Measurements from ENCODE around the gene DDI1. TPM values are rescaled to one million over a fixed set of nuclear protein-coding genes. Genes with fewer than 3 reads are reported as not detected.

DDI1 gene
- total RNA-seq (2013): not detected
- polyA plus RNA-seq (not detected), polyA minus RNA-seq (not detected in 2 replicates), total RNA-seq (0 to 0.35 (median 0) reads per million in 11 experiments)

DNA sequence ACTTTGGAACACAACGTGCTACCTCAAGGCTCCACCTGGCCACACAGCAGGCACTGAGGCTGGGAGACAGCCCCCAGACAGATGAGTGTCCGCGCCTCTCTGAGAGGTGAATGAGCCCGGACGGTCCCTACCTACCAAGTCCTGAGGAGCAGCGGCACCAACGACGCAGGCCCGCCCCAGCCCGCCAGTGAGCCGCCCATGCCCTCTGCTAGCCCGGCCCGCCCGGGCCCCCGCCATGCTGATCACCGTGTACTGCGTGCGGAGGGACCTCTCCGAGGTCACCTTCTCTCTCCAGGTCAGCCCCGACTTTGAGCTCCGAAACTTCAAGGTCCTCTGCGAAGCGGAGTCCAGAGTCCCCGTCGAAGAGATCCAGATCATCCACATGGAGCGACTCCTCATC is at the start of gene DDI1:
TSS of gene DDI1 (plus strand) at position 53 of the 400 bp plus-strand sequence. CDS start at position 236, 183 bp downstream.
- no peak within 1 kb of the TSS for H2AFZ ChIP-seq (ENCODE audit: insufficient read depth, low read depth, low read length, poor library complexity, severe bottlenecking)
- H3K9me3 Mint-ChIP-seq: peaks cover 6 to 18% (median 14%) of the 10 kb centered on the region in 7 donors
- no peaks in the 10 kb centered on the region for H3K4me1 ChIP-seq (ENCODE audit: control insufficient read depth in 1 of 2, insufficient read depth in 2 of 2, low read length in 2 of 2)
- H3K36me3 Mint-ChIP-seq: no peaks in the 10 kb centered on the region
- TF ChIP-seq, protein P1, sequence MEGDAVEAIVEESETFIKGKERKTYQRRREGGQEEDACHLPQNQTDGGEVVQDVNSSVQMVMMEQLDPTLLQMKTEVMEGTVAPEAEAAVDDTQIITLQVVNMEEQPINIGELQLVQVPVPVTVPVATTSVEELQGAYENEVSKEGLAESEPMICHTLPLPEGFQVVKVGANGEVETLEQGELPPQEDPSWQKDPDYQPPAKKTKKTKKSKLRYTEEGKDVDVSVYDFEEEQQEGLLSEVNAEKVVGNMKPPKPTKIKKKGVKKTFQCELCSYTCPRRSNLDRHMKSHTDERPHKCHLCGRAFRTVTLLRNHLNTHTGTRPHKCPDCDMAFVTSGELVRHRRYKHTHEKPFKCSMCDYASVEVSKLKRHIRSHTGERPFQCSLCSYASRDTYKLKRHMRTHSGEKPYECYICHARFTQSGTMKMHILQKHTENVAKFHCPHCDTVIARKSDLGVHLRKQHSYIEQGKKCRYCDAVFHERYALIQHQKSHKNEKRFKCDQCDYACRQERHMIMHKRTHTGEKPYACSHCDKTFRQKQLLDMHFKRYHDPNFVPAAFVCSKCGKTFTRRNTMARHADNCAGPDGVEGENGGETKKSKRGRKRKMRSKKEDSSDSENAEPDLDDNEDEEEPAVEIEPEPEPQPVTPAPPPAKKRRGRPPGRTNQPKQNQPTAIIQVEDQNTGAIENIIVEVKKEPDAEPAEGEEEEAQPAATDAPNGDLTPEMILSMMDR (IDR thresholded peaks at IDR 0.05): no peak
- no peak within 1 kb of the TSS for H3K27ac Mint-ChIP-seq
- H3K9me3 ChIP-seq (replicated peaks in 1 of 2; ENCODE audit: control insufficient read depth in 1 of 2, insufficient read depth in 1 of 2, low read length in 2 of 2): peaks cover 8 to 15% of the 10 kb centered on the region in 2 donors
- H3K27ac ChIP-seq (ENCODE audit: low read depth in 1 of 2, low read length in 2 of 2): no peak within 1 kb of the TSS
- no peaks in the 10 kb centered on the region for H3K27me3 ChIP-seq (ENCODE audit: control insufficient read depth in 2 of 2, insufficient read depth in 2 of 2, low read length in 2 of 2)
- H4K20me1 ChIP-seq (ENCODE audit: insufficient read depth, low read length): no peaks in the 10 kb centered on the region
- no peak within 1 kb of the TSS for H3K4me3 ChIP-seq (replicated peaks in 1 of 3; ENCODE audit: low read depth in 2 of 3, low read length in 3 of 3)
- no peak within 1 kb of the TSS for H3K4me2 ChIP-seq (replicated peaks; ENCODE audit: extremely low read depth, low read length, poor library complexity, severe bottlenecking)
- 95% methylated on average over 26 of the region's 26 CpGs for WGBS (ENCODE audit: insufficient coverage)
- H3K9ac ChIP-seq (ENCODE audit: insufficient read depth, low read length, poor library complexity, severe bottlenecking): no peak within 1 kb of the TSS
- H3K4me1 Mint-ChIP-seq: no peaks in the 10 kb centered on the region
- H3K4me3 Mint-ChIP-seq: no peak within 1 kb of the TSS
- intact Hi-C loops (cut with micrococcal nuclease): no loop called here
- no peaks in the 10 kb centered on the region for H3K27me3 Mint-ChIP-seq (ENCODE audit: low read depth in 3 of 3)
- no peak for DNase-seq
- no peaks in the 10 kb centered on the region for H3K79me2 ChIP-seq (ENCODE audit: insufficient read depth, low read length)
- H3K36me3 ChIP-seq (replicated peaks in 1 of 2; ENCODE audit: control insufficient read depth in 1 of 2, insufficient read depth in 2 of 2, low read length in 2 of 2): no peaks in the 10 kb centered on the region

DNA sequence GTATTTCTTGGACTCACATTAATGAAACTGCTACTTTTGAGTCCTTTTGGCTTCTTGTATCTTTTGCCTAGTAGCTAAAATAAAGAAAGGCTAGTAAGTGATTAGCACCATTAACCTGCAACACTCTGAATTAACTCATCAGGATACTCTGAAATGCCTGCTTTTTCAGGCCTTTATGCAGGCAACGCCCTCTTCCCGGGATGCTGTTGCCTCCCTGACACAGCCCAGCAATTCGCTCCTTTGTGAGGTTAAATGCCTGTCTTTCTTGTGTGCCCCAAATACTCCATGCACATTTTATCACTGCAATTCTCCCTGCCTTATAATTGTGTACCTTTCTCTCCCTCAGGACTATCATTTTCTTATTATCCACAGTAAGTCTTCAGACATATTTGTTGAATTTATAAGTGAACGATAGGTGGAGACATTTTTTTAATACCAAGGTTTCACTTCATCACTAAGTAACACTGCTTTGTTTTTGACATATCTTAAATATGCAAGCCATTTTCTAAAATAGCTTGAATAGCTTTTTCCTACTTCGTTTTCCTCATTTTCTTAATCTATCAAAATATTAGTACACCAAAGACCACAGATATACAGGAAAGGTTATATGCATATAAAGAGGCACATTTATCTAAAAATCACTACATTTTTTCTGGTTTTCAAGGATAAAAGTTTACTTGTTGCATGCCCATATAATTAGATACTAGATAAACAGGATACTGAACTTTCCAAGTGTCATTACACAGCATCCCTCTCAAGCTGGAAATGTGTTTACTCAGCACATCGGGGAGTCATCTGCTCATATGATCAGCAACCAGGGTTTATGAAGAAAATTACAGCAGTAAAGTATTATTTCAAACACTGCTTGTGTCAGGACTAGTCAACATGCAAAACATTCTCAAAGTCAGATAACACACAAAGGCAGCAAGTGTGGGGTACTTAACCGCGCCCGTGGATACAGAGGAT is 48.5 kb upstream of the DDI1 start:
- no peaks in the 10 kb centered on the region for H3K36me3 Mint-ChIP-seq
- Histone ChIP-seq H3K36me3 (replicated peaks in 1 of 2; ENCODE audit: control insufficient read depth in 1 of 2, insufficient read depth in 2 of 2, low read length in 2 of 2) (no peaks in the 10 kb centered on the region), H3K4me2 (replicated peaks; ENCODE audit: extremely low read depth, low read length, poor library complexity, severe bottlenecking) (no peak overlapping the region), H4K20me1 (ENCODE audit: insufficient read depth, low read length) (no peaks in the 10 kb centered on the region), H3K79me2 (ENCODE audit: insufficient read depth, low read length) (no peaks in the 10 kb centered on the region), H3K27me3 (ENCODE audit: control insufficient read depth in 2 of 2, insufficient read depth in 2 of 2, low read length in 2 of 2) (no peaks in the 10 kb centered on the region), H3K4me1 (ENCODE audit: control insufficient read depth in 1 of 2, insufficient read depth in 2 of 2, low read length in 2 of 2) (no peaks in the 10 kb centered on the region), H3K27ac (ENCODE audit: low read depth in 1 of 2, low read length in 2 of 2) (no peak overlapping the region), H3K9ac (ENCODE audit: insufficient read depth, low read length, poor library complexity, severe bottlenecking) (no peak overlapping the region), H2AFZ (ENCODE audit: insufficient read depth, low read depth, low read length, poor library complexity, severe bottlenecking) (no peak overlapping the region), H3K4me3 (replicated peaks in 1 of 3; ENCODE audit: low read depth in 2 of 3, low read length in 3 of 3) (no peak overlapping the region), H3K9me3 (replicated peaks in 1 of 2; ENCODE audit: control insufficient read depth in 1 of 2, insufficient read depth in 1 of 2, low read length in 2 of 2) (no peaks in the 10 kb centered on the region)
- no peak overlapping the region for H3K4me3 Mint-ChIP-seq
- H3K4me1 Mint-ChIP-seq: no peaks in the 10 kb centered on the region
- no peak for DNase-seq
- no peak overlapping the region for H3K27ac Mint-ChIP-seq
- peaks cover 0 to 7% (median 0%) of the 10 kb centered on the region in 7 donors for H3K9me3 Mint-ChIP-seq
- no peaks in the 10 kb centered on the region for H3K27me3 Mint-ChIP-seq (ENCODE audit: low read depth in 3 of 3)
- WGBS (ENCODE audit: insufficient coverage): 98% methylated on average over 6 of the region's 9 CpGs
- intact Hi-C loops (cut with micrococcal nuclease): no loop called here
- TF ChIP-seq, protein P1 (IDR thresholded peaks at IDR 0.05): no peak
